HuH-7 (cell line): Measurements from ENCODE around the gene F3.
A peak's percentile ranks its signal among the peaks of the same experiment; 100 is the strongest.

Experiments
- DNase-seq: peaks from one replicate; pipeline ENCODE4 v3.0.0; 2011; ENCODE audit warnings: low spot score

The F3 gene

DNA sequence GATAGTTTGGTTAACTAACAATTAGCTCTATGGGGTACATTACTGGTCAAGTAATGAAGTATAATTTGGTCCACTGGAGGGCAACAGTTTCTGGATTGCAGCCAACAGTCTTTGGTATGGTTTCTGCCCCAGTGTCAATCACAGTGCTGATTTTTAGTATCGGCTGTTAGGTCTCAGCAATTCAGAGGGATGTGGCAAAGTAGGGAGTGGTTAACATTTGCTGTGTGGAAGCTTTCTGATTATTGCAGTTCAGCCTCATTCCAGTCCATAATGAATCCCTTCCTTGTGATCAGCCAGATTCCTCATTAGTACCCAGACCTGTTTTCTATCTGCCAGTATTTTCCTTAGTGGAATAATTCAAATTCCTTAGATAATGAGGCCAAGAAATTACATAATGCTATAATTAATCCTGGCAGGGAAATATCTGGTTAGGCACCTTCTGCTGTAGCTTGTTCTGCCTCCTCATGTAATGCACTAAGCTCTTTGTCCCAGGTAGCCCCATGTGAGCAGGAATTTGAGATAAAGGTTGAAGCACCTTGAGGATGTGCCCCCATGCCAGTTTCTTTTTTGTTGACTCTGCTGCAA is 14.0 kb downstream of the F3 start:
- no peak for DNase-seq

DNA sequence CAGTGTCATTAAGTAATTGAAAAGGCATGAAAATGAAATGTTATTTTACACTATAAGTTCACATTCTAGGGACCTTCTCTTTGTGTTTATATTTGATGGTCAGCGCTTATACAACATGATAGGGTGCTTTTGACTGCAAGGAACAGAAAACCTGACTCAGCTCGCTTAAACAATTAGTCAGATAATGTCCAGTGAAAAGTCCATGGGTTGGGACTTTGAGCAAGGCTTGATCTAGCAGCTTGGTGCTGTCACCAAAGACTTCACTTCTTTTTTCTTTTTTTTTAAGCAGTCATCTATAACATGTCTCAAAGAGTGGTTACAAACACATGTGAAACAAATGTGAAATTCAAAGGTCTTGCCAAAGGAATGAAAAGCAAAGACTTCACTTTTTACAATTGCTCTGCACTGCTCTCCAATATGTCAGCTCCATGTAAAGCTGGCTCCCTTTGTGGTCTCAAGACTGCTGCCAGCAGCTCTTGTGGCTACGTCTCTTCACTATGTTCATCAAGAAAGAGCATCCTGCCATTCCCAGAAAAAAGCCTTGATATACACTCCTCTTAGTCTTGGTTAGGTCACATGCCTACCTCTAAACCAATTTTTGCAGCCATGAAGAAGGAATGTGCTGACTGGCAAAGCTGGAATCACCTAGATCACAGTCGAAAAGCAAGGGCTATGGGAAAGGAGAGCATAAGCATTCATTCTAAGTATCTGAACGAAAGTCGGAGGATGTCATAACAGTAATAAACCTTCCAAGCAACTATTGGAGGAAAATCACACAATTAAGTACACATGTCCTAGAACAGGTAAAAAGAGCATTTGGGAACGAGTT is 15.2 kb downstream of the F3 start:
- DNase-seq, result no peak

DNA sequence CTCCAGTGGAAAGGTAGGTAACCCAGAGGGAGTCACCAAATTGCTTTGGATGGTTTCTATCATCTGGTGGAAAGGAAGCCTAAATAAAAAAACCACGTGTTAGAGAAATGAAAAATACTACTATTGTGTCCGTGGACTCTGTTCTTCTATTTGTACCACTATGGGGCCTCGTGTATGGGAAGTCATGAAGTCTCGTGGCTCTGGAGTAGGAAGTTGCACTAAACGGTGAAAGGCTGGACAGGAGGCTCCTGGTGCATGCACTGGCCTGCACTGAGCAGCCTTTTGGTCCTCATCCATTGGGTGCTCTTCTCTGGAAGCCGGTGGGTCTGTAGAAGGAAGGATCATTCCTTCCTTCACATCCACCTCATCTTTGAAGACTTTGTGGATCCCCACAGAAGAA is 17.0 kb downstream of the F3 start:
- DNase-seq, result no peak

DNA sequence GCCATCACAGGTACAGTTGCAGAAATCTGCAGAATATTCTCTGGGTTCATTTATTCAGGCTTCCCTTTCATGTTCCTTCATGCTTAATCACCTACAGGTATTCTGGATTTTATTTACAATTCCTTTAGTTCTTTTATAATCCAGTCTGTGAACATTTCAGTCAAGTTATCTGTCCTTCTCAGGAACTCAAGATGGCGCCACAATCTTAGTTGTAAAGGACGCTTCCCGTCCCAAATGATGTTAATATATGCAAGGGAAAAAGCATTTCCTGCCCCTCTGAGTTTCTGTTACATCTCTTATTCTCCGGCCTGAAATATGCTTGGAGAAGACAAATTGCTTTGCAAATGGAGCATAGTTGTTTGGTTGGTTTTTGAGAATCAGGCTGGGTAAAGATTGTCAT is 19.3 kb downstream of the F3 start:
- no peak for DNase-seq

DNA sequence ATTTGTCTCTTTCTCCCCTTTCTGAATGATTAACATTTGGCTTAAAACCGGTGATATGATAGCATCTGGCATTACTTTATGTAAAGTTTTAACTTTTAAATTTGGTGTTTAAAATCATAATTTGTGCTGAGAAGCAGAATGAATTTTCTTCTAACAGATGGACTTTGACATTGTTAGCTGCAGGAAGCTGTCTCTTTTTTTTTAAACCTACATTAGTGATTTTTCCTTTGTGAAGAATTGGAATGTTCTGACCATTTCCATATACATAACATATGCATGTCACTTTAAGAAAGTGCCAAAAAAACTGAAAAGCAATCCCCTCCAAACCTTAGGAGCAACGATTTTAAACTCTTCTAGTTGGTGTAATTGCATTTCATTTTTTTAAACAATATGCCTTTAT is 22.2 kb downstream of the F3 start:
- no peak for DNase-seq

DNA sequence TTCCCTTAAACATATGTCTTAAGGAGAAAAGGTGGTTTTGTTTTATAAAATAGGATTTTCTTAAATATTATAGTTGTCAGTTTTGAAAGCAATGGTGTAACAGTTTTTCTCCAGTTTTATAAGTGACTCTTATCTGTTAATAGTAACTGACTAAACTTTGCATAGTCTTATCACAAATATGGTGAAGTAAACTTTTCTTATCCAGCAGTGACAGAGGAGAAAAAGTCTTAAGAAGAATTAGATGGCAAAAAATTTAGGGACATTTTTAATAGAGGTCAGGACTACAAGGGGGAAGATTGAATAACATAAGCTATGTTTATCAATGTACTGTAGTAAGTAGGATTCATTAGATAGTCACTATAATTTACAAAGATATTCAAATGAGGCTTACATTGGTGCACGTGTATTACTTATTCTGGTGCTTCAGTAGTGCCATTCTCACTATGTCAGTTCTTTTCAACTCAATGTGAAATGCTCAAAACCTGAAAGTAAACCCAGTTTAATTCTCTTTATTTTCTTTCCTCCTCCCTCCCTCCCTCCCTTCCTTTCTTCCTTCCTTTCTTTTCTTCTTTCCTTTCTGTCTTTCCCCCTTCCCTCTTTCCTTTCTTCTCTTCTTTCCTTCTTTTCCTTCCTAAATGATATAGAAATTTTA is 26.1 kb downstream of the F3 start:
- no peak for DNase-seq

DNA sequence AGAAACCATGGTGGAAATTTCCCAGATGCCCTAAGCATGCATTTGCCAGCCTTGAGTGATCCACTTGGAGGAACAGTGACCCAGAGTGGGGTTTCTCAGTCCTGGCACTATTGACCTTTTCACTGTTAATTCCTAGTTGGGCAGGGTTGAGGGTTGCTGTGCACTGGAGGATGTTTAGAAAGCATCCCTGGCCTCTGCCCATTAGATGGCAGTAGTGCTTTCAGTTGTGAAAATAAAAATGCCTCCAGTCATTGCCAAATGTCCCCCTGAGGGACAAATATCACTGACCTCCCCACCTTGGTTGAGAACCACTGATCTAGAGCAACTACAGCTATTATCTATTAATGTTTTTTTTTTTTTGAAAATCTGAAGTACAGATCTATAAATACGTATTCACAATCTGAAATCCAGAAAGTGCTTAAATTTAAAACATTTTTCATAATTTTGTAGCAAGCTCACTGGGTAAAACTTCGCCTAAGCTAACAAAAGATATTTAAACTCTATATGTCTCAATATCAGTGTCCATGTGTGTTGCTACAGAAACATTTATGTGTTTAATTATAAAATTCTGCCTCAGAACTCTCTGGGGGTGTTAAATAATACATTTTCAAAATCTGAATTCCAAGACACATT is 27.3 kb downstream of the F3 start:
- DNase-seq, result peak; percentile 11

- DNase-seq, result no peak
These were observed 28.7 kb downstream of the F3 start for GRCh38 chr1:94512816-94513215.

- DNase-seq, result no peak
These were observed 37.0 kb downstream of the F3 start for GRCh38 chr1:94504601-94505000.

GRCh38 chr1:94503153-94503552 is 38.4 kb downstream of the F3 start:
- no peak for DNase-seq

GRCh38 chr1:94501935-94502334 is 39.6 kb downstream of the F3 start:
- no peak for DNase-seq

- no peak for DNase-seq
These were observed 40.1 kb downstream of the F3 start for GRCh38 chr1:94501426-94501825.

- no peak for DNase-seq
These were observed 45.3 kb downstream of the F3 start for GRCh38 chr1:94496076-94496755.

DNA sequence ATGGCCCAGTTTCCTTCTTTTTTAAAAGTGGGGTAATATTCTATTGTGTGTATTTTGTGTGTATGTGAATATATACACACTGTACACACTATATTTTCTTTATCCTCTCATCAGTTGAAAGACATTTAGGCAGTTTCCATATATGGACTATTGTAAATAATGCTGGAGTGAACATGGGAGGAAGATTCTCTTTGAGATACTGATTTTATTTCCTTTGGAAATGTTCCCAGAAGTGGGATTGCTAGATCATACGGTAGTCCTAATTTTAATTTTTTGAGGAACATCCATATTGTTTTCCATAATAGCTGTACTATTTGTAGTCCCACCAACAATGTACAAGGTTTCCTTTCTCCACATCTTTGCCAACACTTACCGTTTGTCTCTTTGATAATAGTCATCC is 51.0 kb downstream of the F3 start:
- no peak for DNase-seq

- no peak for DNase-seq
These were observed 54.6 kb downstream of the F3 start for GRCh38 chr1:94486990-94487389.

DNA sequence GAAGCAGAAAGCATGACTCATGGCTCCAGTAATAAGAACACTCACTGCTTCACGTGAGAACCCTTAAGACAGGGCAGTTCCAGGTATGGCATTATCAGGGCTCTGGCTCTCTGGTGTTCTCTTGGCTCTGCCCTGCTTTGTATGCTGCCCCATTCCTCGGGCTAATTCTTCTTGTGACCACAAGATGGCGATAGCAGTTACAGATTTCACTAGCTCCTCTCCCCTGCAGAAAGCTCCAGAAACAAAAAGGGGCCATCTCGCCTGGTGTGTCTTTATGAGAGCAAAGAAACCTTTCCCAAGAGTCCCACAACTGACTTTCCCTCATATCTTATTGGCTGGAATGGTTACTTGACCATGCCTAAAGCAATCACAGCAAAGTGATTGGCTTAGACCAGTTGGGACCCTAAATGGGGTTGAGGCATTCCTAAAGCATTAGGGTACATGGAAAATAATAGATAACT is 60.1 kb downstream of the F3 start:
- DNase-seq, result peak; percentile 32

GRCh38 chr1:94479682-94480081 is 61.9 kb downstream of the F3 start:
- DNase-seq, result no peak
